Measurements from ENCODE around the gene TTLL10.

TTLL10 gene

DNA sequence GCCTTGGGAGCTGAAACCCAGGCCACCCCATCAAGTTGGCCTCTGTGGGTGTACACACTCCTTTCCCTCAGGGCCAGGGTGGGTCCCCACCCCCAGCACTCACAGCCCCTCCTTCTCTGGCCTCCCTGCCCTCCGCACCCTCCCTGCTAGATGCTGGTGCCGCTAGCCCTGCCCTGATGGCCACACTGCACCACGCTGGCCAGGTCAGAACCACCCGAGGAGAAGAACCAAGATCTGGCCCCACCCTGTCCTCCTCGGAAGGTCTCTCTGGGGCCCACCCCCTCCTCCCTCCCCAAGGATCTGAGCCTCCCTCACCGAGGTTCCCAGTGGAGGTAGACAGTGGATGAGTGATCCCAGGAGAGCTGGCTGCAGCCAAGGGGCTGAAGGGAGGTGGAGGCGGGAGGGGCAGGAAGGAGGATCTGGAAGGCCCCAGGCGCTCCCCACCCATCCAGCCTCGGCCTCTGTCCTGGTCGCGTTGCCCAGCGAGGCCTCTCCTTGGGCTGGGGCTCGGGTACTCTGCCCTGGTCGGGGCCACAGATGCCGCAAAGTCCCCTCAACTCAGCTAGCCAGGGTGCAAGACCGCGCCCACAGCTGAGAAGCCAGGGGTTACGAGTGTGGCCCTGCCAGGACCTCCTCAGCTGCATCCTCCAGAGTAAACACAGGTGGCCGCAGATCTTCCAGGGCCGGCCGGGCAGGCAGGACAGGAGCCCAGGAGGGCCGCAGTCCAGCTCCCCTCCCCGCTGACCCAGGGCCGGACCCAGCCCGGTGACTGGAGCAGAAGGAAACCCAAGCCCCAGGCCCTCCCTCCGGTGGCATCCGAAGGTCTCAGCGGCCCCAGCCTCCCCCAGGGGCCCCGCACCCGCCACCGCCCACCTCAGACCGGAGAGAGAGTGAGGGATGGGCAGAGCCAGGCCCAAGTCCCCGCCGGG, 63.5 kb downstream of the TTLL10 start:
- DNase-seq (ENCODE audit: low read depth in 2 of 2) = no peak

DNA sequence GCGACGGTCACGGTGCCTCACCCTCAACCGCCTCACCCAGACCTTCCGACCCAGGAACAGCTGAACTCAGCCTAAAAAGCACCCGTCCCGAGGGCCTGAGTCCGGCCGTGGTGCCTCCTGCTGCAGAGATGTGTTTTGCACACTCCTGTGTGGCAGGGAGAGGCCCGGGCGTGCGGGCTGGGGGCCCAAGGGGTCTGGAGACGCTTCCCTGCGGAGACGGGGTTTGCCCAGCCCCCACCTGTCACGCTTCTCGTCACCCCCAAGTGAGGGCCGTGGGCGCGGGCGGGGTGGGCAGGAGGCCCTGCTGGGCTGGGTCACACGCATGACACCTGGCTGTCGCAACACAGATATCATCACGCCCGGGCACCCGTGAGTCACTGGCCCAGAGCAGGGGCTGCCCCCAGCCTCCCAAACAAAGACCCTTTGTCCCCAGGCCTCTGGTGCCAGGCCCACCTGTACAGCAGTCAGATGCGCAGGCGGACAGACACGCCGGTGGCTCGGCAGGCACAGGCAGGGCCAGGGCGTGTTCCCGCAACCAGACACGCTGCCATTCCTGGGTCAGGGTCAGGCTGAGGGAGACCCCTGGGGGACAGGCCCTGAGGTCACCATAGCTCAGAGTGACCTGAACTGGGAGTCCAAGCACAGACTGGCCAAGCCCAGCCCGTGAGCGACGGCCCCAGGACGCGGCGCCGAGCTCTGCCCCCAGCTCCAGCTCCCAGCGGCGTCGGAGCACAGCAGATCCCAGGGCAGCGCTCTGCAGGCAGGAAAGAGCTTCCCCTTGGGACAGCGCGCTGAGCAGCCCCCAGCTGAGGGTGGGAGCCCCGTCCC, 64.4 kb downstream of the TTLL10 start:
- no peak for DNase-seq (ENCODE audit: low read depth in 2 of 2)

DNA sequence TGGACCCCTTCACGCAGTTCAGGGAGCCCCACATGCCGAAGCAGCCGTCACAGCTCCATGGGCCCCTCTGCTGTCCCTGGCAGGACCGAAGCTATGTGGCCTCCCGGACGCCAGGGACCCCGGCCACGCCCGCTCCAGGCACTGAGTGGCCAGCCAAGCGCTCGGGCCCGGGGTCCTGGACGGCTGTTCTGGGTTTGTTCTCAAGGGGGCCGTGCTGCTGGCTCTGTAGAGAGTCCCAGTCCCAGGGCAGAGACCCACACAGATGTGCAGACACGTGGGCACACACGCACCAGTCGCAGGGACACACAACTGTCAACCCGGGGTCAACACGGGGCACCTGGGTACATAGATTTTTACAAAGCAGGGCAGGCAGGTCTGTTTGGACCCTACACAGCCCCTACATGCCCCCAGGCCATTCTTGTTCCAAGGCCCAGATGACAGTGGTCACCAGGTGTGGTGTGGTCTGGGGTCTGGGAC, 65.1 kb downstream of the TTLL10 start:
- no peak for DNase-seq (ENCODE audit: low read depth in 2 of 2)

DNA sequence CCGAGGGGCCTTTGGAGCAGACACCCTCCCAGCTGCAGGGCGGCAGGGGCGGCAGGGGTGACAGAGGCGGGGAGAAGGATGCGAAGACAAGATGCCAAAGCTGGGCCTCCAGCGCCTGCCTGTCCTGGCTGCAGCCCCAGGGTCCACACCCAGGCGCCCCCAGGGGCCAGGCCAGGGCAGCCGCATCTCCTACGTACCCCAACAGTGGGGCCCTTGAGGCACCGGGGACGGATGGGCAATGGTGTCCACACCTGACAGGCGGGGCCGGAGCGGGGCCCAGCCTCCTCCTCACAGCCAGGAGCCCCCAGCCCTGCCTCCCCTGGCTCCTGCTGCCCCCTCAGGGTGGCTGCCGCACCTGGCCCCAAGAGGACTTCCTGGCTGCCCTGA, 65.5 kb downstream of the TTLL10 start:
- DNase-seq (ENCODE audit: low read depth in 2 of 2) = no peak

DNA sequence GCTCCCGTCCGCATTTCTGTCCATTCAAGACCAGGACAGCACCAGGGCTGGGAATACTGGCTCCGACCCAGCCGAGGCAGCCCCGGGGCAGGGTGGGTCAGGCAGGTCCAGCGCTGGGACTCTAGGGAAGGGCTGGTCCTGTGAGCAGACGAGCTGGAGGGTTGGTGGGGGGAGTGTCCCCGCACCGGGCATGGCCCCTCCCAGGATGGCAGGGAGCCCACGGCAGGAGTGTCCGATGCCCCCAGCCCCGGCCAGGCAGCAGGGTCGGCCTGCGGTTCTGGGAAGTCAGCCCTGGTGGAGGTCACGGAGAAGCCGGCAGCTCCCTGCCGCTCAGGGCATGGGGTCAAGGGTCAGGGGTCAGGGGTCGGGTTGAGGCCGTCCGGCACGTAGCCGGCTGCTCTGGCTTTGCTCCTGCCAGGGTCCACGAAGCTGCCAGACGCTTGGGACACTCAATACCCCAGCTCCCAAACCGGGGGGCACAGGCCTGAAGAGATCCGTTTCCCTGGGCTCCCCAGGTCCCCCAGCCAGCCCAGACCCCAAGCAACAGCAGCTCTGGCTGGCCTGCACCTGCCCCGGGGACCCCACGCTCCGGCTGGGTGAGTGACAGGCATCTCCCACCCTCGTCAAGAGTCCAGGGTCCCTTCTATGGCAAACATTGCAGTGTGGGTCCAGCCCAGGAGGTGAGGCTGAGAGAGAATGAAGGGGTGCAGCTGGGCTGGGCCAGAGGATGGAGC, 66.1 kb downstream of the TTLL10 start:
- DNase-seq (ENCODE audit: low read depth in 2 of 2) = no peak

DNA sequence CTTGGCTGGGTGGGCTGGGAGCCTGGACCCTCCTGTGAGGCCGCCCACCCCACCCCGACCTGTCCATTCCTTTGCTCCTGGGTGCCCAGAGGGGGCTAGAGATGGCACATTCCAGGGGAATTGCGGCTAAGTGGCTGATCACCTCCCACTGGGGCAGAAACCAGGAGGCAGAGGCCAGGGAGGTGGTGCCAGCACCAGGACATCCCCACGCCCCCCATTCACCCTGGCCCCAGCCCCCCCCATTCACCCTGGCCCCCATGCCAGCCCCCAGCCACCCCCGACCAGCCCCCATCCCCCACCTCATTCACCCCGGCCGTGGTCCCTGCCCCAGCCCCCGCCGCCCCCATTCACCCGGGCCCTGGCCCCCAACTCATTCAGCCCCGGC, 66.7 kb downstream of the TTLL10 start:
- no peak for DNase-seq (ENCODE audit: low read depth in 2 of 2)

DNA sequence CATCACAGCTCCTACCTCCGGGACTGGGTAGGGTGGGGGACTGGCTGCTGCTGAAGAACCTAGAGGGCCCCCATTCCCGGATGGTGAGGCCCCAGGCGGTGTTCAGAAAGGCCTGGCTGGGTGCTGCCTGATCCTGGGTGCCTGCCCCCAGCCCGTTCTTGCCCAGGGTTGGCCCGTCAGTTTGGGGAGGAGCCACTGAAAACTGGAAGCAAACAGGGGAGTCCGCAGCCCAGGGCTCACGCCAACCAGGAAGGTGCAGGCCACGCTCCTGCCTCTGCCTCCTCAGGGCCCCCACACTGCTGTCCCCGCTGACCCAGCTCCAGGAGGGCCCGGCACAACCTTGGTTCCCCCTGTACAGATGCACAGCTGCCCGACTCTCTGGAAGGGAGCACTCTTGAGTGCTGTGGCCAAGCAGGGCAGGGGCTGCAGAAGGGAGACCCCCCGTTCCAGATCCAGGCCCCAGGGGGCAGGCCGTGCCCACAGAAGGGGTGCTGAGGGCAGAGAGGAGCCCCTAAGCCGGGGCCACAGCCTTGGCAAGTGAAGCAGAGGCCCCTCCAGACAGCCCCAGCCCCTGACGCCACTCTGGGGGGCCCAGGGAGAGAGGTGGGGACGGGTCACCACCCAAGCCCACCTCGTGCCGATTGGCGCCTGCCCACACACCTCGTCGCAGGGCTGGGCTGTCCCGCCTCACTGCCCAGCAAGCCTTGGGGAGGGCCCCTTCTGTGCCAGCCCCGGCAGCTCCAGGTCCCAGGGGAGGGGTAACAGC, 67.3 kb downstream of the TTLL10 start:
- no peak for DNase-seq (ENCODE audit: low read depth in 2 of 2)

DNA sequence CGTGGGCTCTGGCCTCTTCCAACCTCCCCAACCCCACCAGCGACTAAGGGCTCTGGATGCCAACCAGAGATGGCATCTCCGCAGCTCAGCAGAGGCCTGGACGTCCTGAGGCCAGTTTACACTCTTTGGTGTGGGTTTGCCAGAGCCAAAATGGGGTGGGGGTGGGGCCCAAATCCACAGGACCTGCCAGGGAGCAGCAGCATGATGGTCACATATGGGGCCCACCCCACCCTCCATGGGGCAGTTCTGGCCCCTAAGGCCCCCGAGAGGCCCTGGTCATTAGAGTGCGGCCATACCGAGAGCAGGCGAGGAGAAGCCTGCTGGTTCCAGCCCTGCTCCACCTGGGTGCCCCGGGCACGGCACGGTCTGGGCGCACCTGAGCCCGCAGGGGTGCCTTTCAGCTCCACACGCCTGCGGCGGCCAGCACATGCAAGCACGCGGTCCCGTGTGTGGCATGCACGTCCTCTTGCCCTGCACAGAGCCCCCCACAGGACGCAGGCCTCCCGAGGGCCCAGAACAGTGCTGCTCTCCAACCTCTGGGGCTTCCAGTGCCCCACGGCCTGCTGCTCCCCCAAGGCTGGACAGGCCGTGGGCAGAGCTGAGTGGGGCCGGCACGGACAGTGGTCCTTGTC, 68.0 kb downstream of the TTLL10 start:
- no peak for DNase-seq (ENCODE audit: low read depth in 2 of 2)

DNA sequence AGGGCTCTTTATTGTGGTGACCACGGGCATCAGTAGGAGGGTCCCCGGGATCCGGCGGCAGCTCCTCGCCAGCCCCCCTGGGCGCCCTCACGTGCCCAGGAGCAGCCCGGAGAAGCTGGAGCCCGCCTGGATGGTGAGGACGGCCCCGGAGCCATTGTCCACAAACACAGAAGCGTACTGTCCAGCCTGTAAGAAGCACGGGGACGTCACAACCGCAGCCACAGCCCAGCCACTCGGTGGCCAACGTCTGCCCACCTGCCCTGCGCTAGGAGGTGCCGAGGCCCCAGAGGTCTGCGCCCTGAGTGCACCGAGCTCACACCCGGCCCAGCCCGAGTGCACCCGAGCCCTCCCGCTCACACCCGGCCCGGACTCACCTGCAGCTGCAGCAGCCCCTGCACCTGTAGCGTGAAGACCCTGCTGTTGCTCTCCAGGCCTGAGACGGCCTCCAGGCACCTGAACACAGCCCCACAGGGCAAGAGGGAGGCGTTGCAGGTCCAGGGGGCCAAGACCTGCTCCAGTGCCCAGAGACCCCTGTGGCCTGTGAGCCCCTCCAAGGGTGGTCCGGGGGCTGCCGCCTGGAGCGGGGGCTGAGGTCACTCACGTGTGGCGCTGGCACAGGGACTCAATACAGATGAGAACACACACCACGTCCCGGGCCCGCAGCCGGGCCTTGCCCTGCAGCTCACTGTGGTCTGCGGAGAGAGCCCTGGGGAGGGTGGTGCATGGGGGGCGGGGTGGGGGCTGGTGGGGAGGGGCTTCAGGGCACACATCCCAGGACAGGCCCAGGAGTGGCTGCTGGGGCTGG, 69.0 kb downstream of the TTLL10 start:
- no peak for DNase-seq (ENCODE audit: low read depth in 2 of 2)

DNA sequence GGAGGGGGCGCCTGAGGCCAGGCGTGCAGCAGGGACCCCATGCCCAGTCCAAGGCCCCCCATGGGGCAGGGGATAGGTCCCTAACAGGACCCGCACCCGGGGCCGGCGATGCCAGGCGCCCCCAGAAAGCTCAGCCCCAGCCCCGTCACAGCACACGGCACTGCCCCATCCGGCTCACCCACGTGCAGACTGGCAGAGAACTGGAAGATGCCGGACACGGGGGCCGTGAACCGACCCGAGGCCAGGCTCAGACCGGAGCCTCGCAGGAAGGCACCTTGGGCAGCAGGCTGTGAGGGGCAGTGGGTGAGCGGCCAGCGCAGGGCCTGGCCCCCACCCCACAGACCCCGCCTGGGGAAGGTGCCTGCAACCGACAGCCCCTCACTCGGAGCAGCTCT, 69.6 kb downstream of the TTLL10 start:
- DNase-seq (ENCODE audit: low read depth in 2 of 2) = no peak

DNA sequence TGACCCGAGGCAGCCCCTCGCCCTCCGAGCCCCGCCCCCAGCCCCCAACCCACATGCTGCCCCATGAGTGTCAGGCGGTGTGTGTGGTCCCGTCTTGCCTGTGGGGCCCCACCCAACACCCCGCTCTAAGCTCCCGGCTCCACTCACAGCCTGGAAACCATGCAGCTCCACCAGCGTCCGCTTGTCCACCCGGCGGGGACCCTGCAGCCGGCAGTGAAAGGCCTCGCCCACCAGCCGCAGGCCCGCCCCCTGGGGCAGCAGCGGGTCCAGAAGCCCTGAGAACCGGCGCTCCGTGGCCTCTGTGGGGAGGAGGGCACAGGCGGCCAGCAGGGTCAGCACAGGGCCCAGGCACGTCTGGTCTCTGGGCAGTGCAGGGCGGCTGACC, 70.1 kb downstream of the TTLL10 start:
- no peak for DNase-seq (ENCODE audit: low read depth in 2 of 2)

DNA sequence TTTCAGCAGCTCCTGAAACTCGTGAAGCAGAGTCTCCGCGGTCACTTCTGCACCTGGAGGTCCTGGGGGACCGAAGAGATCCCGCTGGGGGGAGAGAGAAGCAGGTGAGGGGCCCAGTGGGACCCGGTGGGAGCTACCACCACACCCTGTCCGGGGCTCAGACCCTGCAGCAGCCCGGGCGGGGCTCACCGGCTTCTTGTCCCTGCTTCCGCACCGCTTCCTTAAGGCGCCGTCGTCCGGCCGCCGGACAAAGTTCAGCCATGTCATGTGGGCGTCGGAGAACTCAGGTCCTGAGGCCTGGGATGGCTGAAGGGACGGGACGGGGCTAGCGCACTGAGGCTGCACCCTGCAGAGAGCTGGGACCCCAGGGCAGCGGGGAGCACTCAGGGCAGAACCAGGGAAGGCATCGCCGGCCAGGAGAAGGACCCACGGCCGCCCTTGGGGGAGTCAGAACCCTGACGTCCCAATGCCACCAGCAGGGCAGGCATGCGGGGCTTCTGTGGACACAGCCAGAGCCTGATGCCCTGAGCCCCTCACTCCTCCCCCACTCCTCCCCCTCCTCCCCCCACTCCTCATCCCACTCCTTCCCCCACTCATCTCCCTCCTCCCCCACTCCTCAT, 70.6 kb downstream of the TTLL10 start:
- DNase-seq (ENCODE audit: low read depth in 2 of 2) = no peak

DNA sequence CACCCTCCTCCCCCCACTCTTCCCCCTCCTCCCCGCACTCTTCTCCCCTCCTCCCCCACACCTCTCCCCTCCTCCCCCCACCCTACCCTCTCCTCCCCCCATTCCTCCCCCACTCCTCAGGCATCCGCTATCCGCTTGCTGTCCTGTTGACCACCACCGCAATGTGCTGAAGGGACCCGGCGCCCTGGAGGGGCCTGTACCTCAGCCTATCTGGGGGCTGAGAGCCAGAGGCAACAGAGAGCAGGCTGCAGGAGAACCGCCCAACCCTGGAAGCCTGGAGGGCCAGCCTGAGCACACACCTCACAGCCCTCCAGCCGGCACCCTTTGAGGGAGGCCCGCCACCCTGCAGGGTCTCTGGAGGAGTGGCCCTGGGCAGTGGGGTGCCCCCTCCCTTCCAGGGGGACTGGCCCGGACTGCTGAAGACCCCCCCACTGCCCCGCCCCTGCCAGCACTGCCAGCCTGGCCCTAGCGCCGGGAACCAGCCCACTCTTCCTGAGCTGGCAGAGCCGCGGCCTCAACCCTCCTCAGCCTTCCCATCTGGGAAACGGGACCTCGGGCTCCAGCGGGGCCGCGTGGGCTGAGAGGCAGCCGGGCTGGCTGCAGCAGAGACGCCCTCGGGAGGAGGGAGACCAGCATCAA, 71.6 kb downstream of the TTLL10 start:
- no peak for DNase-seq (ENCODE audit: low read depth in 2 of 2)

DNA sequence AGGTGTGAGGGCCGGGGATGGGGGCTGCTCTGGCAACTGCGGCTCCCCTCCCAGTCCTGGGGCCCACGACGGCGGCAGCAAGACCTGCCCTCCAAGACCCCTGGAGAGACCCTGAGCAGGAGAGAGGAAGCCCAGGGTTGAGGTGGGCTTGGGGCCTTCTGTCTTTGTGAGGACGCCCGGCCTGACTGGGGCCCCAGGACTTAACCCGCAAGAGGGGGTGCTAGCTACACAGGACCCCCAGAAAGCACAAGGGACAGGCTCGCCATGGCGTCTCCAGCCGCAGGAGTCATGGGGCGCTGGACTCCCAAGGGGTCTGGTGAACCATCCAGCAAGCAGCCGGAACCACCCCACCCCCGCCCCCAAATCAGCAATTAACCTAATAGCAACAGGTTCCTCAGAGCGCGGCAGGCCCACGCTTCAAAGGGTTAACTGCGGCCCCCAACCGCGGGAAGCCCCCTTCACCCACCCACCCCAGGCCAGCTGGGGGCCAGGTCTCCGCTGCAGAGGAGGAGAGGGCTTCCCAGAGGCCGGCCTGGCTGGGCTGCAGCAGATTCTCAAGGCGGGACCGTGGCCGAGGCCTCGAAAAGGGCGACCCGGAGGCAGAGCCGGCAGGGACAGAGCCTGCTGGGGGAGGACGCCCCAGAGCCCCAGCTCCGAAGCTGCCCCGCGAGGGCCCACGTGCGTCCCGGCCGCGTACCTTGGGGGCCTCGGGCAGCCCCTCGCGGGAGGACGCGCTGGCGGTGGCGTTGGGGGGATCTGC, 72.3 kb downstream of the TTLL10 start:
- DNase-seq (ENCODE audit: low read depth in 2 of 2) = no peak

DNA sequence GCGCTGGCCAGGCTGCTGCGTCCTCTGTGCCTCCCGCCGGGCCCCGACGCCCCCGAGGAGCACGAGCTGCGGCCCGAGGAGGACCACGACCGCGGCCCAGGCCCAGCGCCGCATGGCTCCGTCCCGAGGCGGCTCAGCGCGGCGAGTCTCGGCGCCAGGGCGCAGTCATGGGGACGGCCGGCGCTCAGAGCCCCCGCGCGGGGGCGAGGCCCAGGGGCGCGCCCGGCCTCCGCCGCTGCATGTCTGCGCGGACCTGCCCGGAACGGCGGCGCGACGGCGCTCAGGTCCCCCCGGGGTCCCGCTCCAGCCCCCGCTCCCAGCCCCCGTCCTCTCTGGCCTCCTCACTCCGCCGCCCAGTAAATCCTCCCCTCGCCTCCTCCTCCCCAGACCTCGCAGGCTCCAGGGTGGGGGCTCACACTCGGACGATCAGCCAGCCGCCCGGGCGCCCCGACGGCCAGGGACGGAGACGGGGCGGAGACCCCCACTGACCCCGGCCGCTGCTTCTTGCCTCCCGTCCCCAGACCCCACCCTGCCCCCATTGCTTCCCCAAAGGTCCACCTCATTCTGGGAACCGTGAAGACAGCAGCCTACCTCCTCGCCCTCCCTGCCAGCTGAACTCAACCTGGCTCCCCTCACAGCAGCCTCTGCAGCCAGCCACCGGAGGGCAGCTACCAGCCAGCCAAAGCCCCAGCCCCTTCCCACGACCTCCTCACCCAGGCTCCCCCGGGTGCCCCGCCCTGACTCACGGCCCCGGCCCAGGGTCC, 73.1 kb downstream of the TTLL10 start, which contains the start of gene C1QTNF12:
Gene C1QTNF12, minus strand, starts transcription at position 146 of the 764 bp plus-strand sequence. Its CDS starts 32 bp downstream, at position 114.
- no peak for DNase-seq (ENCODE audit: low read depth in 2 of 2)

DNA sequence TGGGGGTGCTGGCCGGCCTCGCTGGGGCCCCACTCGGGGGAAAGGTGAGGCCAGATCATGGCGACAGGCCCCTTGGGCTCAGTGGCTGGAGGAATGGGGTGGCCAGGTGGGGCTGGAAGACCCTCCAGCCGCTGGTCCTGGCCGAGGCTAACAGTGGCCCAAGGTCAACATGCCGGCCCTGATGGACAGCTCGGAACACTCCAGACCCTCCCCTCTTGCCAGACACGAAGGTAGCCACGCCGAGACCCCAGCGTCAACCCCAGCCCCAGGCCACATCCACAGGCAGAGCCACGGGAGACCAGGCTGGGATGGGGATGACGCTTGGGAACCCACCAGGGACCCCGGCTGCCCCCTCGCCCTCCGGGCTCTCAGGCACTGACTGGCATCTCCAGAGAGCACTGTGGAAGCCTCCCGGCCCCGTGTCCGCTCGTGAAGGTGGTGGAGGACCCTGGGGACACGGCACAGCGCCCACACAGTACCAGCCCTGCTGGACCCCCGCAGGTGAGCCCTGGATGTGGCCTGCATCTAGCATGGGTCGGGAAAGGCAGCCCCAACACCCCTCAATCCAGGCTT, 73.7 kb downstream of the TTLL10 start:
- DNase-seq (ENCODE audit: low read depth in 2 of 2) = no peak

All from stimulated activated CD8-positive, alpha-beta memory T cell treated with anti-CD3 and anti-CD28 coated beads, Interleukin-15, amount 100 ng/mL, for 48 hours (primary cell).